Measurements from ENCODE around the gene TUBGCP3. TPM values are rescaled to one million over a fixed set of nuclear protein-coding genes. Genes with fewer than 3 reads are reported as not detected.

TUBGCP3 gene
- total and polyA plus RNA-seq, 9 of the 15 experiments (the other 6 are each of a cell fraction or from before 2014, with no cell fraction given) = 3.0 to 24.8 (median 15.2) TPM

DNA sequence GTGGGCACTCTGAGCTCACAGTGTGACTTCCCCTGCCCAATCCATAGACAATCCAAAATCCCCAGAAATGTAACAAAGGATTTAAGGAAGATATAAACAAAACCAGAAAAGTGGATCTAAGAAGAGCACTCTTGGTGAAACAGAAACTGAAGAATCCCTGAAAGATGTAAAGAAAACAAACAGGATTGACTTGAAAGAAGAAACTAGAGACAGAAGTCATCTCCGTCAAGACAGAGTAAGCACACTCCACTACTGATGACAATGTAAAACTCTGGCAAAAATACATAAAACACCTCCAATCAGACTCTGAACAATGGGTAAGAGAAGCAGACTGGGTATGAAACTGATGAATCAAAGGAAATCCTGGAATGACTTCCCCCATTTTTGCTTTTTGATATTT lies 13.5 kb downstream of the TUBGCP3 start:
- DNase-seq (ENCODE audit: extremely low read depth in 1 of 4, low spot score in 3 of 4) (no peak), FAIRE-seq (no peak), ATAC-seq (no peak)
- no peak overlapping the region for H3K27ac ChIP-seq (ENCODE audit: extremely low read depth, low read depth, low read length)
- intact Hi-C loops (cut with micrococcal nuclease) = no loop called here
- TF ChIP-seq IRF1 (CRISPR knock-in tag; IDR thresholded peaks at IDR 0.05; ENCODE audit: borderline replicate concordance) (no peak), DACH1 (IDR thresholded peaks at IDR 0.05; ENCODE audit: partially characterized antibody) (no peak), KAT2B (IDR thresholded peaks at IDR 0.05; ENCODE audit: low read depth, low read length) (no peak), TCF7 (IDR thresholded peaks at IDR 0.05; ENCODE audit: borderline replicate concordance) (no peak), TOE1 (IDR thresholded peaks at IDR 0.05; ENCODE audit: borderline replicate concordance) (no peak), TOE1 (CRISPR knock-in tag; IDR thresholded peaks at IDR 0.05; ENCODE audit: borderline replicate concordance, low read depth) (no peak)
- no peak overlapping the region for H2AFZ ChIP-seq (ENCODE audit: low read depth, low read length)
- peaks cover 16% of the 10 kb centered on the region for H4K20me1 ChIP-seq (replicated peaks; ENCODE audit: control insufficient read depth, insufficient read depth, low read length)
- no TSS peak for BruUV-seq (replicated peaks)
- WGBS (ENCODE audit: insufficient coverage, low coverage, missing lambda C conversion rate) = 100% methylated on average over 1 of the region's 1 CpG
- H3K9ac ChIP-seq (ENCODE audit: insufficient read depth in 1 of 2, low read depth in 2 of 2, low read length in 2 of 2) = no peak overlapping the region
- H3K9me1 ChIP-seq (ENCODE audit: control insufficient read depth, insufficient read depth, low read length) = peaks cover 2% of the 10 kb centered on the region
- peaks cover 8 to 15% of the 10 kb centered on the region in 2 experiments; a peak in 3 of 5 replicates for H3K4me1 ChIP-seq (replicated peaks in 1 of 2; ENCODE audit: control insufficient read depth in 2 of 2, insufficient read depth in 2 of 2, low read length in 2 of 2)
- H3K79me2 ChIP-seq (ENCODE audit: control insufficient read depth, insufficient read depth, low read length) = peaks cover 88% of the 10 kb centered on the region
- in situ Hi-C loops (cut with MboI) = no loop called here
- H3K4me3 ChIP-seq = no peak overlapping the region
- no peaks in the 10 kb centered on the region for H3K27me3 ChIP-seq (ENCODE audit: control insufficient read depth in 2 of 2, insufficient read depth in 2 of 2, low read length in 2 of 2)
- peaks cover 2% of the 10 kb centered on the region; the same call in 1 of the 3 replicates for H3K36me3 ChIP-seq (ENCODE audit: control insufficient read depth, insufficient read depth, low read length)
- POLR2A ChIA-PET = interaction anchor here (1.0 to 1.1 kb wide), 2 partner anchors 14 to 30 kb away, joined by 3 to 5 read pairs; partner anchors contain the start of gene TUBGCP3
- H3K9me3 ChIP-seq (replicated peaks; ENCODE audit: control insufficient read depth, insufficient read depth, low read depth, low read length) = no peaks in the 10 kb centered on the region
- CTCF ChIA-PET (ENCODE audit: low intra/inter-chr PET ratio) = no interaction called here
- no peak overlapping the region for H3K4me2 ChIP-seq (ENCODE audit: insufficient read depth, low read length)
